Panc1 (cell line): ENCODE data around the gene TULP4. TPM values are rescaled to one million over a fixed set of nuclear protein-coding genes. Genes with fewer than 3 reads are reported as not detected.

Experiments
- ATAC-seq: fragments of 200-7000 bp; cut with Tn5 transposase; 2 replicates; pipeline ENCODE4 v1.9.1; 2020; ENCODE audit warnings: mild to moderate bottlenecking, moderate library complexity
- BruUV-seq: library from RNA; stranded (reverse); fragments of 400-500 nt; replicated peaks from 2 replicates; lab custom pipeline; 2021; lab: Mats Ljungman, UMichigan
- CTCF ChIA-PET: fragments of 300-600 bp; sonication (Branson Sonifier 250); formaldehyde crosslinking; loops from one replicate; lab custom pipeline; 2022; ENCODE audit warnings: antibody characterized with exemption; lab: Charles Lee
- POLR2A ChIA-PET: fragments of 300-600 bp; sonication (Branson Sonifier 250); formaldehyde crosslinking; loops from one replicate; lab custom pipeline; 2022; ENCODE audit warnings: antibody characterized with exemption; lab: Charles Lee
- DNase-seq: peaks from one replicate; pipeline ENCODE4 v3.0.0-alpha.2; 2010; ENCODE audit warnings: low read depth, low spot score
- H3K27ac ChIP-seq: 2 replicates; pipeline ENCODE4 v1.5.1; 2011; ENCODE audit warnings: mild to moderate bottlenecking, low read length, inconsistent platforms
- H3K27me3 ChIP-seq: fragments of 200-500 bp; sonication (Bioruptor generic); 2 replicates; pipeline ENCODE4 v1.6.0; 2014; ENCODE audit warnings: low read length, inconsistent platforms; ENCODE audit not compliant: control insufficient read depth, insufficient read depth
- H3K36me3 ChIP-seq: fragments of 200-500 bp; sonication (Bioruptor generic); 2 replicates; pipeline ENCODE4 v1.5.1; 2014; ENCODE audit warnings: inconsistent platforms, mild to moderate bottlenecking, low read length, moderate library complexity; ENCODE audit not compliant: control insufficient read depth, insufficient read depth
- H3K4me1 ChIP-seq: 2 replicates; pipeline ENCODE4 v1.5.1; 2011; ENCODE audit warnings: inconsistent platforms, mild to moderate bottlenecking, low read length, moderate library complexity; ENCODE audit not compliant: control insufficient read depth, insufficient read depth
- H3K4me3 ChIP-seq, 2 experiments: 2 replicates each; pipeline ENCODE4 v1.5.1; 2011 to 2012; ENCODE audit warnings: low read depth in 2 of 2, low read length in 2 of 2, mild to moderate bottlenecking in 2 of 2, inconsistent platforms in 1 of 2, moderate library complexity in 1 of 2
- H3K9me3 ChIP-seq: fragments of 200-500 bp; sonication (Bioruptor generic); 2 replicates; pipeline ENCODE4 v1.5.1; 2014; ENCODE audit warnings: low read depth, mild to moderate bottlenecking, inconsistent platforms, low read length, moderate library complexity; ENCODE audit not compliant: control insufficient read depth, insufficient read depth
- CTCF ChIP-seq: fragments of 450-650 bp; IDR thresholded peaks from 2 replicates; pipeline ENCODE4 v1.5.1; 2017; ENCODE audit warnings: mild to moderate bottlenecking
- POLR2AphosphoS5 ChIP-seq: IDR thresholded peaks from 2 replicates; pipeline ENCODE4 v1.6.1; 2012; ENCODE audit warnings: mild to moderate bottlenecking, low read depth, low read length, moderate library complexity
- REST ChIP-seq, 2 experiments: IDR thresholded peaks; 2 replicates each; pipeline ENCODE4 v1.6.1; 2011 to 2012; ENCODE audit warnings: low read depth in 2 of 2, control low read depth in 1 of 2, low read length in 1 of 2, mild to moderate bottlenecking in 1 of 2, moderate library complexity in 1 of 2; ENCODE audit not compliant: insufficient read depth in 1 of 2
- SIN3A ChIP-seq: IDR thresholded peaks from 2 replicates; pipeline ENCODE4 v1.6.1; 2012; ENCODE audit warnings: low read depth, mild to moderate bottlenecking, low read length, moderate library complexity, borderline replicate concordance; ENCODE audit not compliant: insufficient read depth
- TCF7L2 ChIP-seq: IDR thresholded peaks from 2 replicates; pipeline ENCODE4 v1.6.1; 2011; ENCODE audit warnings: mild to moderate bottlenecking, low read depth, low read length, inconsistent platforms
- in situ Hi-C: cut with HindIII; loops from 2 replicates; pipeline ENCODE4 v1.10.0; 2016; ENCODE audit warnings: low sequenced_read_pairs, low pct_unique_long_range_greater_than_20kb
- intact Hi-C: fragments of 100-400 bp; cut with micrococcal nuclease; formaldehyde crosslinking; loops from one replicate; pipeline ENCODE4 v1.10.0; 2022; ENCODE audit not compliant: unreplicated experiment
- total RNA-seq: library from RNA; stranded (reverse); gene quantifications from one replicate; pipeline ENCODE4 v1.2.1, GENCODE V29; 2021; ENCODE audit not compliant: unreplicated experiment

TULP4 gene
- total RNA-seq, 1 experiment from 2014 or later: 105 TPM

GRCh38 chr6:158559338-158559894 lies 247.2 kb downstream of the TULP4 start:
- H3K27ac ChIP-seq: peak overlapping the region; percentile 94
- peak overlapping the region; percentile 72 to 86 for H3K4me3 ChIP-seq
- H3K9me3 ChIP-seq: no peaks in the 10 kb centered on the region
- in situ Hi-C loops (no loop called here), intact Hi-C loops (no loop called here)
- ChIA-PET CTCF (no interaction called here), POLR2A (interaction anchor here (0.6 kb wide), 3 partner anchors 8 to 344 kb away, joined by 3 to 22 read pairs (median 4); partner anchors contain the start of gene SYTL3)
- BruUV-seq: no TSS peak
- DNase-seq: no peak
- no peaks in the 10 kb centered on the region for H3K27me3 ChIP-seq
- TF ChIP-seq CTCF (no peak), REST (IDR thresholded peaks at IDR 0.05; ENCODE audit: insufficient read depth in 1 of 2, low read depth in 2 of 2, low read length in 1 of 2) (no peak), SIN3A (no peak), TCF7L2 (no peak), POLR2AphosphoS5 (no peak)
- ATAC-seq: no peak
- H3K36me3 ChIP-seq: peaks cover 2% of the 10 kb centered on the region; the same call in 1 of the 2 replicates
- H3K4me1 ChIP-seq: peaks cover 25% of the 10 kb centered on the region

GRCh38 chr6:158559895-158560835 lies 247.9 kb downstream of the TULP4 start, which contains the start of gene TMEM181:
Gene TMEM181, plus strand, starts transcription at chr6:158560091. Its CDS starts 134 bp downstream, at chr6:158560225.
- peaks cover 2% of the 10 kb centered on the region; the same call in 1 of the 2 replicates for H3K36me3 ChIP-seq
- ChIA-PET CTCF (interaction anchor here (0.7 kb wide), 1 partner anchor 585 kb away, joined by 3 read pairs; no protein-coding TSS in a partner anchor), POLR2A (interaction anchor here (0.6 kb wide), 2 partner anchors 9 to 345 kb away, joined by 4 to 22 read pairs; no protein-coding TSS in a partner anchor)
- BruUV-seq: no TSS peak
- peak within 1 kb of the TSS; percentile 72 to 86 for H3K4me3 ChIP-seq
- no peaks in the 10 kb centered on the region for H3K9me3 ChIP-seq
- in situ Hi-C loops: no loop called here
- ATAC-seq: peak; percentile 91
- TF ChIP-seq CTCF (no peak), POLR2AphosphoS5 (peak; percentile 76), REST (IDR thresholded peaks at IDR 0.05; ENCODE audit: insufficient read depth in 1 of 2, low read depth in 2 of 2, low read length in 1 of 2) (no peak), TCF7L2 (no peak)
- no peaks in the 10 kb centered on the region for H3K27me3 ChIP-seq
- intact Hi-C loops: no loop called here
- peak; percentile 25 for DNase-seq
- peak within 1 kb of the TSS; percentile 94 for H3K27ac ChIP-seq
- peaks cover 23% of the 10 kb centered on the region for H3K4me1 ChIP-seq
